Ishikawa (cell line): ENCODE data around the gene SPDYE8.
"Not testable (repeated sequence)": the region's sequence is repeated elsewhere in the genome, so short reads cannot be mapped to it uniquely, and the experiment has no call there.

Source experiments
- CREB1 ChIP-seq: IDR thresholded peaks from 2 replicates; pipeline ENCODE4 v1.6.1; 2012; ENCODE audit warnings: low read depth
- EGR1 ChIP-seq: IDR thresholded peaks from 2 replicates; pipeline ENCODE4 v1.6.1; 2012
- EP300 ChIP-seq: IDR thresholded peaks from 2 replicates; pipeline ENCODE4 v1.6.1; 2012; ENCODE audit warnings: borderline replicate concordance
- NFIC ChIP-seq: IDR thresholded peaks from 2 replicates; pipeline ENCODE4 v1.6.1; 2012
- TAF1 ChIP-seq: IDR thresholded peaks from 2 replicates; pipeline ENCODE4 v1.6.1; 2012; ENCODE audit warnings: low read depth, mild to moderate bottlenecking
- TCF12 ChIP-seq: IDR thresholded peaks from 2 replicates; pipeline ENCODE4 v1.6.1; 2012; ENCODE audit warnings: low read depth
- TF ChIP-seq, protein P1 (sequence below): IDR thresholded peaks from 2 replicates; pipeline ENCODE4 v1.6.1; 2012

Gene SPDYE8, protein sequence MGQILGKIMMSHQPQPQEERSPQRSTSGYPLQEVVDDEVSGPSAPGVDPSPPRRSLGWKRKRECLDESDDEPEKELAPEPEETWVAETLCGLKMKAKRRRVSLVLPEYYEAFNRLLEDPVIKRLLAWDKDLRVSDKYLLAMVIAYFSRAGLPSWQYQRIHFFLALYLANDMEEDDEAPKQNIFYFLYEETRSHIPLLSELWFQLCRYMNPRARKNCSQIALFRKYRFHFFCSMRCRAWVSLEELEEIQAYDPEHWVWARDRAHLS

GRCh38 chr7:73029666-73030065 is at the start of gene SPDYE8:
Gene SPDYE8, minus strand, starts transcription at chr7:73029766. Its CDS starts 1,800 bp downstream, at chr7:73027966.
- TF ChIP-seq EP300, TCF12, NFIC: not testable (repeated sequence)

DNA sequence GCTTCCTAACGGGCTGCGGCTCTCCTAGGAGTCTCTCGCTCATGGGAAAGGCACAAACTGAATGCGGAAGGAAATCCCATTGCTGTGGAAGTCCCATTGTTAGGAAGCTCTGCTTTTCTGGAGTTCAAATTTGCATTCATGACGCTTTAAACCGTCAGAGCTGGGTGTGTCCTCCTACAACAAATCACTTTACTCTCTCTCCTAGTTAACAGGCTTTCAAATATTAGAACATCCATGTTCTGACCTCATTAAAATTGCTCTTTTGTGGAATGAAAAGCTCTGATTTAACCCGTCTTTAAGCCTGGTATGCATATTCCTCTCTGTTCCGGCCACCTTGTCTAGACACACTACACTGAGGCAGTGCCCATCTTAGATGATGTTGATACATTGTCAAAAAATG is 28.2 kb upstream of the SPDYE8 start, which contains the start of gene SPDYE11:
SPDYE11 (minus strand) TSS at position 101 of the 400 bp plus-strand sequence. CDS start 1,800 bp downstream, outside the sequence.
- TF ChIP-seq CREB1, TCF12, EGR1: not testable (repeated sequence)

DNA sequence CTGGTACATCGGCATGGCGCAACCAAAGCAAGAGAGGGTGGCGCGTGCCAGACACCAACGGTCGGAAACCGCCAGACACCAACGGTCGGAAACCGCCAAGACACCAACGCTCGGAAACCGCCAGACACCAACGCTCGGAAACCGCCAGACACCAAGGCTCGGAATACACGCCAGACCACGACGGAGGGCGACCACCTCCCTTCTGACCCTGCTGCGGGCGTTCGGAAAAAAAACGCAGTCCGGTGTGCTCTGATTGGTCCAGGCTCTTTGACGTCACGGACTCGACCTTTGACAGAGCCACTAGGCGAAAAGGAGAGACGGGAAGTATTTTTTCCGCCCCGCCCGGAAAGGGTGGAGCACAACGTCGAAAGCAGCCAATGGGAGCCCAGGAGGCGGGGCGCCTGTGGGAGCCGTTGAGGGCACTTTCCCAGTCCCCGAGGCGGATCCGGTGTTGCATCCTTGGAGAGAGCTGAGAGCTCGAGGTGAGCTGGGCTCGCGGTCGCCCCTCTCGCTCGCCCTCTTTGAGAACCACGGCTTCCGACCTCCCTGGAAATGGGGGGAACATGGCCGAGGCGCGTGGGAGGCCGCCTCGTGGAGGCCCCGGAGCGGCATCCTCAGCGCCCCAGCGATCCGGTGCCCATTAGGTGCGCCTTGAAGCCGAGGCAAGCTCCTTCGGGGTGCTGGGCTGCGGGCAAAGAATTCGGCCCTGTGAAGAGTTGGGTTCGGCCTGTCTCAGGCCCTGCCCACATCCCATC is 23.7 kb downstream of the SPDYE8 start:
- TF ChIP-seq TAF1, result peak; percentile 82; the same call in 1 of the 2 replicates
- TF ChIP-seq, protein P1, sequence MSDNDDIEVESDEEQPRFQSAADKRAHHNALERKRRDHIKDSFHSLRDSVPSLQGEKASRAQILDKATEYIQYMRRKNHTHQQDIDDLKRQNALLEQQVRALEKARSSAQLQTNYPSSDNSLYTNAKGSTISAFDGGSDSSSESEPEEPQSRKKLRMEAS, result peak; percentile 45; the same call in 1 of the 2 replicates
- TF ChIP-seq CREB1, result peak; percentile 31; the same call in 1 of the 2 replicates
